Left lobe of liver (tissue), 2 donors: Measurements from ENCODE around the gene ACP1. TPM values are rescaled to one million over a fixed set of nuclear protein-coding genes. Genes with fewer than 3 reads are reported as not detected.
"Not testable (repeated sequence)": the region's sequence is repeated elsewhere in the genome, so short reads cannot be mapped to it uniquely, and the experiment has no call there.

Source experiments
- ATAC-seq: fragments of 200-7000 bp; cut with Tn5 transposase; one replicate; pipeline ENCODE4 v1.9.1; 2020; ENCODE audit warnings: mild to moderate bottlenecking, moderate library complexity
- DNase-seq: peaks from one replicate; pipeline ENCODE4 v3.0.0-alpha.2; 2020; ENCODE audit warnings: low spot score
- total RNA-seq: library from RNA; stranded (reverse); gene quantifications from one replicate; pipeline ENCODE4 v1.2.1, GENCODE V29; 2021
- donor health status: DM: no; HTN: no; CAD: no; lungs with moderate emphysema.
- donor health status: DM: no; HTN: yes; CAD: no.

Gene ACP1
- total RNA-seq, 1 donor from 2014 or later, result 58.7 TPM

- no peak for ATAC-seq
- DNase-seq, result no peak
These were observed 44.6 kb downstream of the ACP1 start for GRCh38 chr2:309148-309953.

GRCh38 chr2:309954-310510 lies 45.3 kb downstream of the ACP1 start:
- ATAC-seq (no peak), DNase-seq (no peak)

GRCh38 chr2:310994-311393 lies 46.2 kb downstream of the ACP1 start:
- ATAC-seq (no peak), DNase-seq (no peak)

GRCh38 chr2:313991-314390 lies 49.2 kb downstream of the ACP1 start:
- no peak for DNase-seq

GRCh38 chr2:314561-315336 lies 50.0 kb downstream of the ACP1 start:
- DNase-seq, result no peak
- ATAC-seq, result no peak

More at GRCh38 chr2:313991-314390, 49.2 kb downstream of the ACP1 start:
- ATAC-seq, result no peak

- DNase-seq, ATAC-seq: not testable (repeated sequence)
These were observed 51.2 kb downstream of the ACP1 start for GRCh38 chr2:315925-316324.

GRCh38 chr2:316381-316780 lies 51.6 kb downstream of the ACP1 start:
- DNase-seq, result no peak
- no peak for ATAC-seq

- DNase-seq (no peak), ATAC-seq (no peak)
These were observed 53.0 kb downstream of the ACP1 start for GRCh38 chr2:317501-318424.

GRCh38 chr2:319059-319600 lies 54.4 kb downstream of the ACP1 start:
- ATAC-seq (no peak), DNase-seq (no peak)

GRCh38 chr2:320561-320960 lies 55.8 kb downstream of the ACP1 start:
- DNase-seq (no peak), ATAC-seq (no peak)

GRCh38 chr2:322326-322725 lies 57.6 kb downstream of the ACP1 start:
- DNase-seq, result no peak
- ATAC-seq, result no peak

GRCh38 chr2:323035-323434 lies 58.3 kb downstream of the ACP1 start:
- DNase-seq (no peak), ATAC-seq (no peak)

Other genes with a start within 250 kb of the ACP1 start
- gene FAM110C, start 218.4 kb upstream of the ACP1 start, total RNA-seq, result 6.7 TPM
- gene SH3YL1, start 915 bp upstream of the ACP1 start, total RNA-seq, result 7.3 TPM
- gene ALKAL2, start 23.1 kb downstream of the ACP1 start, total RNA-seq, result 2.5 TPM